ENCODE measurements around the gene PPARG. TPM values are rescaled to one million over a fixed set of nuclear protein-coding genes. Genes with fewer than 3 reads are reported as not detected.

The PPARG gene
- total and polyA plus RNA-seq, 4 donors = 5.2 to 15.7 (median 7.0) TPM

DNA sequence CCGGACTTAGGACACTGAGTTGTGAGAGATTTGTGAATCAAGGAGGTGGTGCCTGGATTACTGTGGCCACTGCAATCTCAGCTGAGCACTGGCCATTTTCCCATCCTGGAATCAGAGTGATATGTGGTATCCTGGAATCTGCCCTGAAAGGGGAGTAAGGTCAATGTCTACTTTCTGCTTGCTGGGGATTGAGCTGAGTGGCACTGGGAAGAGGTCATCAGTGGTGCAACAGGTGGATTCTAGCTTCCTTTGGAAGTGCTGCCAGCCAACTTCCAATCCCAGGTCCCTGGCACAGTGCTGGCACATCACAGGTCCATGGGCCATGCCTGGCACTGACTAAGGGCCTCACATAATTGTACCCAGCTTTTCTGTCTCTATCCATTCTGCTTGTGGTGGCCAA is 174.8 kb downstream of the PPARG start:
- no peak overlapping the region for H3K27ac ChIP-seq (ENCODE audit: low read depth in 1 of 2, low read length in 2 of 2)
- no peaks in the 10 kb centered on the region for H3K36me3 ChIP-seq (ENCODE audit: control insufficient read depth in 4 of 4, insufficient read depth in 3 of 4, low read depth in 1 of 4, low read length in 3 of 4)
- peaks cover 3 to 10% (median 6%) of the 10 kb centered on the region in 4 donors for H3K4me1 ChIP-seq (ENCODE audit: control insufficient read depth in 4 of 4, insufficient read depth in 4 of 4, low read length in 3 of 4)
- peak; percentile 88 to 94 for TF ChIP-seq JUND (IDR thresholded peaks at IDR 0.05)
- peak; percentile 96 for TF ChIP-seq SP1 (IDR thresholded peaks at IDR 0.05)
- TF ChIP-seq, protein P1, sequence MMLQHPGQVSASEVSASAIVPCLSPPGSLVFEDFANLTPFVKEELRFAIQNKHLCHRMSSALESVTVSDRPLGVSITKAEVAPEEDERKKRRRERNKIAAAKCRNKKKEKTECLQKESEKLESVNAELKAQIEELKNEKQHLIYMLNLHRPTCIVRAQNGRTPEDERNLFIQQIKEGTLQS (IDR thresholded peaks at IDR 0.05) = peak; percentile 68
- TF ChIP-seq, protein P2, sequence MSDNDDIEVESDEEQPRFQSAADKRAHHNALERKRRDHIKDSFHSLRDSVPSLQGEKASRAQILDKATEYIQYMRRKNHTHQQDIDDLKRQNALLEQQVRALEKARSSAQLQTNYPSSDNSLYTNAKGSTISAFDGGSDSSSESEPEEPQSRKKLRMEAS (IDR thresholded peaks at IDR 0.05) = peak; percentile 92
- TF ChIP-seq, protein P3, sequence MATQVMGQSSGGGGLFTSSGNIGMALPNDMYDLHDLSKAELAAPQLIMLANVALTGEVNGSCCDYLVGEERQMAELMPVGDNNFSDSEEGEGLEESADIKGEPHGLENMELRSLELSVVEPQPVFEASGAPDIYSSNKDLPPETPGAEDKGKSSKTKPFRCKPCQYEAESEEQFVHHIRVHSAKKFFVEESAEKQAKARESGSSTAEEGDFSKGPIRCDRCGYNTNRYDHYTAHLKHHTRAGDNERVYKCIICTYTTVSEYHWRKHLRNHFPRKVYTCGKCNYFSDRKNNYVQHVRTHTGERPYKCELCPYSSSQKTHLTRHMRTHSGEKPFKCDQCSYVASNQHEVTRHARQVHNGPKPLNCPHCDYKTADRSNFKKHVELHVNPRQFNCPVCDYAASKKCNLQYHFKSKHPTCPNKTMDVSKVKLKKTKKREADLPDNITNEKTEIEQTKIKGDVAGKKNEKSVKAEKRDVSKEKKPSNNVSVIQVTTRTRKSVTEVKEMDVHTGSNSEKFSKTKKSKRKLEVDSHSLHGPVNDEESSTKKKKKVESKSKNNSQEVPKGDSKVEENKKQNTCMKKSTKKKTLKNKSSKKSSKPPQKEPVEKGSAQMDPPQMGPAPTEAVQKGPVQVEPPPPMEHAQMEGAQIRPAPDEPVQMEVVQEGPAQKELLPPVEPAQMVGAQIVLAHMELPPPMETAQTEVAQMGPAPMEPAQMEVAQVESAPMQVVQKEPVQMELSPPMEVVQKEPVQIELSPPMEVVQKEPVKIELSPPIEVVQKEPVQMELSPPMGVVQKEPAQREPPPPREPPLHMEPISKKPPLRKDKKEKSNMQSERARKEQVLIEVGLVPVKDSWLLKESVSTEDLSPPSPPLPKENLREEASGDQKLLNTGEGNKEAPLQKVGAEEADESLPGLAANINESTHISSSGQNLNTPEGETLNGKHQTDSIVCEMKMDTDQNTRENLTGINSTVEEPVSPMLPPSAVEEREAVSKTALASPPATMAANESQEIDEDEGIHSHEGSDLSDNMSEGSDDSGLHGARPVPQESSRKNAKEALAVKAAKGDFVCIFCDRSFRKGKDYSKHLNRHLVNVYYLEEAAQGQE (IDR thresholded peaks at IDR 0.05) = peak; percentile 72
- peak; percentile 95 to 97 for TF ChIP-seq RXRA (IDR thresholded peaks at IDR 0.05)
- TF ChIP-seq, protein P4, sequence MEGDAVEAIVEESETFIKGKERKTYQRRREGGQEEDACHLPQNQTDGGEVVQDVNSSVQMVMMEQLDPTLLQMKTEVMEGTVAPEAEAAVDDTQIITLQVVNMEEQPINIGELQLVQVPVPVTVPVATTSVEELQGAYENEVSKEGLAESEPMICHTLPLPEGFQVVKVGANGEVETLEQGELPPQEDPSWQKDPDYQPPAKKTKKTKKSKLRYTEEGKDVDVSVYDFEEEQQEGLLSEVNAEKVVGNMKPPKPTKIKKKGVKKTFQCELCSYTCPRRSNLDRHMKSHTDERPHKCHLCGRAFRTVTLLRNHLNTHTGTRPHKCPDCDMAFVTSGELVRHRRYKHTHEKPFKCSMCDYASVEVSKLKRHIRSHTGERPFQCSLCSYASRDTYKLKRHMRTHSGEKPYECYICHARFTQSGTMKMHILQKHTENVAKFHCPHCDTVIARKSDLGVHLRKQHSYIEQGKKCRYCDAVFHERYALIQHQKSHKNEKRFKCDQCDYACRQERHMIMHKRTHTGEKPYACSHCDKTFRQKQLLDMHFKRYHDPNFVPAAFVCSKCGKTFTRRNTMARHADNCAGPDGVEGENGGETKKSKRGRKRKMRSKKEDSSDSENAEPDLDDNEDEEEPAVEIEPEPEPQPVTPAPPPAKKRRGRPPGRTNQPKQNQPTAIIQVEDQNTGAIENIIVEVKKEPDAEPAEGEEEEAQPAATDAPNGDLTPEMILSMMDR (IDR thresholded peaks at IDR 0.05; ENCODE audit: low read depth, low read length, missing input control) = no peak
- TF ChIP-seq NR2F2 (IDR thresholded peaks at IDR 0.05) = peak; percentile 93
- TF ChIP-seq GABPA (IDR thresholded peaks at IDR 0.05 in 1 of 2, conservative IDR thresholded peaks at IDR 0.05 in 1 of 2) = peak in 1 of 2 donors; percentile 26
- TF ChIP-seq, protein P5, sequence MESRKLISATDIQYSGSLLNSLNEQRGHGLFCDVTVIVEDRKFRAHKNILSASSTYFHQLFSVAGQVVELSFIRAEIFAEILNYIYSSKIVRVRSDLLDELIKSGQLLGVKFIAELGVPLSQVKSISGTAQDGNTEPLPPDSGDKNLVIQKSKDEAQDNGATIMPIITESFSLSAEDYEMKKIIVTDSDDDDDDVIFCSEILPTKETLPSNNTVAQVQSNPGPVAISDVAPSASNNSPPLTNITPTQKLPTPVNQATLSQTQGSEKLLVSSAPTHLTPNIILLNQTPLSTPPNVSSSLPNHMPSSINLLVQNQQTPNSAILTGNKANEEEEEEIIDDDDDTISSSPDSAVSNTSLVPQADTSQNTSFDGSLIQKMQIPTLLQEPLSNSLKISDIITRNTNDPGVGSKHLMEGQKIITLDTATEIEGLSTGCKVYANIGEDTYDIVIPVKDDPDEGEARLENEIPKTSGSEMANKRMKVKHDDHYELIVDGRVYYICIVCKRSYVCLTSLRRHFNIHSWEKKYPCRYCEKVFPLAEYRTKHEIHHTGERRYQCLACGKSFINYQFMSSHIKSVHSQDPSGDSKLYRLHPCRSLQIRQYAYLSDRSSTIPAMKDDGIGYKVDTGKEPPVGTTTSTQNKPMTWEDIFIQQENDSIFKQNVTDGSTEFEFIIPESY (IDR thresholded peaks at IDR 0.05) = peak; percentile 84
- TF ChIP-seq TAF1 (conservative IDR thresholded peaks at IDR 0.05) = no peak
- peak; percentile 45 for TF ChIP-seq FOXA2 (IDR thresholded peaks at IDR 0.05)
- peak; percentile 95 for TF ChIP-seq HNF4G (IDR thresholded peaks at IDR 0.05)
- TF ChIP-seq HNF4A (conservative IDR thresholded peaks at IDR 0.05) = peak; percentile 98
- peak; percentile 54 to 77 for TF ChIP-seq RAD21 (IDR thresholded peaks at IDR 0.05)
- peak; percentile 52 for TF ChIP-seq FOXA1 (IDR thresholded peaks at IDR 0.05)
- TF ChIP-seq EGR1 (IDR thresholded peaks at IDR 0.05; ENCODE audit: low read depth in 2 of 2) = peak; percentile 33 to 80
- peak; percentile 85 for TF ChIP-seq YY1 (IDR thresholded peaks at IDR 0.05)
- H3K9me3 ChIP-seq (ENCODE audit: control insufficient read depth in 4 of 4, low read length in 3 of 4) = no peaks in the 10 kb centered on the region
- H3K27me3 ChIP-seq (ENCODE audit: control insufficient read depth in 4 of 4, insufficient read depth in 4 of 4, low read length in 3 of 4) = no peaks in the 10 kb centered on the region
- no peak overlapping the region for H3K4me3 ChIP-seq (ENCODE audit: low read depth in 1 of 3, low read length in 3 of 3)
- H3K9ac ChIP-seq (ENCODE audit: low read depth in 1 of 2, low read length in 2 of 2) = no peak overlapping the region
- WGBS = 36% methylated on average over 1 of the region's 1 CpG
- no peak for DNase-seq (ENCODE audit: low spot score)
